ENCODE measurements around the gene PLCG2. TPM values are rescaled to one million over a fixed set of nuclear protein-coding genes. Genes with fewer than 3 reads are reported as not detected.

Gene PLCG2
- total and polyA plus RNA-seq, 2 donors from 2014 or later, result 50.7 to 55.6 TPM

GRCh38 chr16:81803332-81803731 lies 24.2 kb downstream of the PLCG2 start:
- no peaks in the 10 kb centered on the region for H3K36me3 ChIP-seq (ENCODE audit: control insufficient read depth in 2 of 3, insufficient read depth in 3 of 3, low read length in 3 of 3)
- intact Hi-C loops (cut with DNase I), result no loop called here
- H3K4me1 ChIP-seq (ENCODE audit: control insufficient read depth in 2 of 3, insufficient read depth in 2 of 3, low read depth in 1 of 3, low read length in 3 of 3), result peaks cover 0 to 11% (median 3%) of the 10 kb centered on the region in 3 donors
- H3K9ac ChIP-seq (ENCODE audit: low read length in 3 of 3), result no peak overlapping the region
- no peak overlapping the region for H3K27ac ChIP-seq (ENCODE audit: low read depth in 2 of 2, low read length in 2 of 2)
- FAIRE-seq (no peak), DNase-seq (no peak)
- no peak overlapping the region for H3K4me3 ChIP-seq (ENCODE audit: low read length in 3 of 3)
- no peak for TF ChIP-seq CTCF (IDR thresholded peaks at IDR 0.05; ENCODE audit: borderline replicate concordance, extremely low read depth, insufficient read depth)
- H3K27me3 ChIP-seq (ENCODE audit: control insufficient read depth, insufficient read depth, low read length), result no peaks in the 10 kb centered on the region
- H3K9me3 ChIP-seq (ENCODE audit: control insufficient read depth in 2 of 3, insufficient read depth in 1 of 3, low read length in 3 of 3), result no peaks in the 10 kb centered on the region

DNA sequence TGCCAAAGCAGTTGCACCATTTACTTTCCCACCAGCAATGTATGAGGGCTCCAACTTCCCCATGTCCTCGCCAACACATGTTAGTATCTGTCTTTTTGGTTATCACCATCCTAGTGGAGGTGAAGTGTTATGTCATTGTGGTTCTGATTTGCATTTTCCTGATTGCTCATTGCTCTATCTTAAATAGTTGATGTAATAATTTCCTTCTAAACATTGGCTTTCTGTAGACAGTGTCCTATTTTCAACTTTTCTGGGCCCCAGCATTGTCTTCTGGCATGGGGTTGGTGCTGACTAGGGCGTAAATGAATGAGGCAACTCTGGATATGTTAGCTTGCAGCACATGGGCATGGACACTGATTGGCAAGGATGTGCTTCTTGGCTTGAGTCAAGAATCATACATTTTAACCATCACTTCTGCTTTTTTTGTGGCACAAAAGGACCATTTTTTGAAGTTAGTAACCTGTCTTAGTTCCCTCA lies 25.1 kb downstream of the PLCG2 start:
- H3K4me1 ChIP-seq (ENCODE audit: control insufficient read depth in 2 of 3, insufficient read depth in 2 of 3, low read depth in 1 of 3, low read length in 3 of 3), result peaks cover 0 to 5% (median 0%) of the 10 kb centered on the region in 3 donors
- H3K9me3 ChIP-seq (ENCODE audit: control insufficient read depth in 2 of 3, insufficient read depth in 1 of 3, low read length in 3 of 3), result no peaks in the 10 kb centered on the region
- no peaks in the 10 kb centered on the region for H3K27me3 ChIP-seq (ENCODE audit: control insufficient read depth, insufficient read depth, low read length)
- TF ChIP-seq CTCF (IDR thresholded peaks at IDR 0.05; ENCODE audit: borderline replicate concordance, extremely low read depth, insufficient read depth), result no peak
- FAIRE-seq, result no peak
- no peak overlapping the region for H3K4me3 ChIP-seq (ENCODE audit: low read length in 3 of 3)
- intact Hi-C loops (cut with DNase I), result no loop called here
- no peak overlapping the region for H3K9ac ChIP-seq (ENCODE audit: low read length in 3 of 3)
- H3K27ac ChIP-seq (ENCODE audit: low read depth in 2 of 2, low read length in 2 of 2), result no peak overlapping the region
- no peak for DNase-seq
- no peaks in the 10 kb centered on the region for H3K36me3 ChIP-seq (ENCODE audit: control insufficient read depth in 2 of 3, insufficient read depth in 3 of 3, low read length in 3 of 3)

DNA sequence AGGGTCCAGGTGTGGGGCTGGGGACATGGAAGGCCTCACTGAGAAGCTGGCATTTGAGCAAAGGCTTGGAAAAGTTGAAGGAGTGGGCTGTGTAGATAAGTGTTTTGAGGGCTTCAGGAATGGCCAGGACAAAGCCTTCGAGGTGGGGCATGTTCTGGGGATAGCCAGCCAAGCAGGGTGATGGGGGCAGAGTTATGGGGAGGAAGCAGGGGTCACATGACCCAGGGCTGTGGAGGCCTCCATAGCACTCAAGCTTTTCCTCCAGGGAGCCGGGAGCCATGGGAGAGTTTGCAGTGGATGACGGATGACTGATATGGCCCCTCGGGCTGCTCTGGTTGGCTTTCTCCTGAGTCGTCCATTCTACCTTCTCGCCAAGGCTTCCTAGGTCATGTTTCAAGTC lies 27.6 kb downstream of the PLCG2 start:
- Histone ChIP-seq H3K36me3 (ENCODE audit: control insufficient read depth in 2 of 3, insufficient read depth in 3 of 3, low read length in 3 of 3) (no peaks in the 10 kb centered on the region), H3K9me3 (ENCODE audit: control insufficient read depth in 2 of 3, insufficient read depth in 1 of 3, low read length in 3 of 3) (no peaks in the 10 kb centered on the region), H3K4me1 (ENCODE audit: control insufficient read depth in 2 of 3, insufficient read depth in 2 of 3, low read depth in 1 of 3, low read length in 3 of 3) (peaks cover 0 to 12% (median 6%) of the 10 kb centered on the region in 3 donors), H3K4me3 (ENCODE audit: low read length in 3 of 3) (no peak overlapping the region), H3K27me3 (ENCODE audit: control insufficient read depth, insufficient read depth, low read length) (no peaks in the 10 kb centered on the region), H3K9ac (ENCODE audit: low read length in 3 of 3) (no peak overlapping the region), H3K27ac (ENCODE audit: low read depth in 2 of 2, low read length in 2 of 2) (no peak overlapping the region)
- DNase-seq (no peak), FAIRE-seq (no peak)
- TF ChIP-seq CTCF (IDR thresholded peaks at IDR 0.05; ENCODE audit: borderline replicate concordance, extremely low read depth, insufficient read depth), result no peak
- intact Hi-C loops (cut with DNase I), result no loop called here

GRCh38 chr16:81807767-81808358 lies 28.8 kb downstream of the PLCG2 start:
- no peaks in the 10 kb centered on the region for H3K36me3 ChIP-seq (ENCODE audit: control insufficient read depth in 2 of 3, insufficient read depth in 3 of 3, low read length in 3 of 3)
- H3K27ac ChIP-seq (ENCODE audit: low read depth in 2 of 2, low read length in 2 of 2), result no peak overlapping the region
- TF ChIP-seq CTCF (IDR thresholded peaks at IDR 0.05; ENCODE audit: borderline replicate concordance, extremely low read depth, insufficient read depth), result no peak
- H3K4me1 ChIP-seq (ENCODE audit: control insufficient read depth in 2 of 3, insufficient read depth in 2 of 3, low read depth in 1 of 3, low read length in 3 of 3), result peaks cover 0 to 12% (median 6%) of the 10 kb centered on the region in 3 donors
- H3K4me3 ChIP-seq (ENCODE audit: low read length in 3 of 3), result no peak overlapping the region
- FAIRE-seq, result no peak
- H3K9me3 ChIP-seq (ENCODE audit: control insufficient read depth in 2 of 3, insufficient read depth in 1 of 3, low read length in 3 of 3), result no peaks in the 10 kb centered on the region
- intact Hi-C loops (cut with DNase I), result no loop called here
- H3K27me3 ChIP-seq (ENCODE audit: control insufficient read depth, insufficient read depth, low read length), result no peaks in the 10 kb centered on the region
- no peak overlapping the region for H3K9ac ChIP-seq (ENCODE audit: low read length in 3 of 3)
- no peak for DNase-seq

Data from kidney (tissue), 14 donors.